ENCODE data around the gene CAMK2D.

The CAMK2D gene

DNA sequence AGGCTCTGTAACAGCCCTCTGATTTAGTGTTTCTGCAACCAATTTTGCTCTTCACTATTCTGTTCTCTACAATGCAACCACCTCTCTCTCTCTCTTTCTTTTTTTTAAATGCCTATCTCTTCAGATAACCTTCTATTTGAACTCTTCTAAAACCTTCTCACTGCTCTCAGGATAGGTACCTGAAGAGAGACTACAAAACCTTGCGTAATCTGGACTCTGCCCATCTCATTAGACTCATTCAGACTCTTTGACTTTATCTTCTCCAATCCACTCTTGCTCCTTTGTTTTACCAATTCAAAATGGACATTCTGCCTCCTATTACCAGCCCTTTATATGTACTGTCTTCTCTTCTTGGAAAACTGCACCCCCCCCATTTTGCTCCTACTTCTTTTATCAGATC lies 291.6 kb downstream of the CAMK2D start:
- FAIRE-seq = no peak

DNA sequence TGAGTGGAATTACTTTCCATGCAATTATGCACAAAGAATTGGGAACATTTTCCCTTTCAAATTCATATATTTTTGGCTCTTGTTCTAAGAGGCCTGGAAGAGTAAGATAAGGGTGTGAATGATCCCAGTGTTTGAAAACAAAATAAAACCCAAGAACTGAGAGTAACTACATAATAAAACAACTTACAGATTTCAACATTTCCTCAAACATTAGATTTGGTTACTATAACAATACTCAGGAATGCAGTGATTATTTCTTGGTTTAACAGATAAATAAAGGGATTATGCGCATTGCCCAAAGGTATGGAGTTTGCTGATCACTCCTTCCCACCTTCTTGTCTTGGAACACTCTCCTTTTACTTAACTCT lies 292.5 kb downstream of the CAMK2D start:
- no peak for FAIRE-seq

DNA sequence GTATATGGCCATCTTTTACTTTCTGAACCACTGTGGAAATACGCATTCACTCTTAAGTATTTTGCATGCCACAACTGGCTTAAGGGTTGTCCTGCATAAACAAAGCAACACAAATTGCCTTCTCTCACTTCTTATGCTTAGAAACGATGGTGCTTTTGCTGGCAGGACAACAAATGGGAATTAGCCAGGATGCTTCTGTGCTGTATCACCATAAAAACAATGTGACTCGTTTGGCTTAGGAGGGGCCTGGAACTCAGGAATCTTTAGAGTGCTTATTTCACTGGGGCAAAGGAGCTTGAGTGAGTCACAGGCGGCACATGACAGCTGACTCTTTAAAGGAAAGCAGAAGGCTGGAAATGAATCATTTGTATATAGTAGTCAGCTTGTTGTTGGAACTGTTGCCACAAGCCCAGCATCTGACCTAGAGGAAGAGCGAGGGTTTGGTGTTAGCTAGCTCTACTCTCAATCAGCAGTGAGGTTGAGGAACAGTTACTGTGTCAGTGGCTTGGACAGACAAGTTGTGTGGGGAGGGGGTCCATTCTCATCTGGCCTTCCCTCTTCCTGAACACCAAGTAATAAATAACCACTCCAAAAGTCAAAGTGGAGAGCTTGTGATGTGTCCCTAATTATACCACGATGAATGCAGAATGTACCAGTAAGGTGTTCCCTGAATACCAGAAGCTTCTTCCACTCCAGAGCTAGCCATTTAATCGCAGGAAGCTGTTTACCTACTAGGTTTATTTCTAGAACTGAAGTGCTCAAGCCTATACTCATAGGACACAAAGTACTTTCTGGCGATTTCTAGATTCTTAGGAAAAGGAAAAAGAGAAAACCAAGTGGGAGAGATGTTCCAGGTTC lies 293.1 kb downstream of the CAMK2D start:
- FAIRE-seq = peak; percentile 93

DNA sequence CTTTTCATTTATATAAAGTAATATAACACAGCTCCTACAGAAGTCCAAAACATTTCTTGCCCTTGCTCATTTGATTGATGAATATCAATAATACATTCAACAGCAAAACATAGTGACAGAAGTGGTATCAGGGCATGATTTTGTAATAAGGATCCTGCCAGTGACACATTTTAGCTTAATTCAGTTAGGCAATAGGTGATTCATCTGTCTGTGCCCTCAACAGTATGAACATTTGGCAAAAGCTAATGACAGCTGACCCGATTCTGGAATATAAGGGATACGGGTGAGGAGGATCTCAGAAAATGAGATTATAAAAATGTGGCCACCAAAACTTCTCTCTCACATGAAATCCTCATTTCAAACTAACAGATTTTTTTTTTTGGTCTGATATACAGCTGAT lies 294.0 kb downstream of the CAMK2D start:
- no peak for FAIRE-seq

DNA sequence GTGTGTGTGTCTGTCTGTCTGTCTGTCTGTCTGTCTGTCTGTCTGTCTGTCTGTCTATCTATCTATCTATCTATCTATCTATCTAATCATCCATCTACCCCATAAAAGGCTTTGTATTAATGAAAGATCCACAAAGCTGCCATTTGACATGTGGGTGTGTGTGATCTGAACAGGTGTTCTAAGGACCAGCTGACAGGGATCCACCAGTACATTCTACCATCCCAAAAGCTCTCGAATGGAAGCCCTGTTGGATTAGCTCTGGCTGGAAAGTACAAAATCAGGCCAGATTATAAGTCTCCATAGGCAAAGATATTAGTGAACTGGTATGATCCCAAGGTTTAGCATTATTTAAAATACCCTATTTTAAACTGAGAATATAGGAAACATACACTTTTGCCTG lies 299.3 kb downstream of the CAMK2D start:
- FAIRE-seq = no peak

DNA sequence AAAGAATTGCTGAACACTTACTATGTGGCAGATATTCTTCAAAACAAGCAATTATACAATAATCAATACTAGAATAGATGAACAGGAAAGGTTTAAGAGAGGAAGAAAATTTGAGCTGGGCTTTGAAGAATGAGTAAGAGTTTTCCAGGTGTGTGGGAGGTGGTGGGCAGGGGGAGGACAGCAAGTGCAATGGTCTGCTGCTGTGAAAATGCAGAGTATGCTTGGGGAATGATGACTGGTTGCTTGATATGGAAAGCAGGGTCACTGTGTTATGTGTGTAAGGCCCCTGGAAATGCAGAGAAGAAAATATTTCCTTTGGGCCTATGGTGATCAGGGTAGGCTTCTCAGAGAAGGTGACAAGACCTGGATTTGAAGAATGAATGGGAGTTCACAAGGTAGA lies 300.3 kb downstream of the CAMK2D start:
- no peak for FAIRE-seq

DNA sequence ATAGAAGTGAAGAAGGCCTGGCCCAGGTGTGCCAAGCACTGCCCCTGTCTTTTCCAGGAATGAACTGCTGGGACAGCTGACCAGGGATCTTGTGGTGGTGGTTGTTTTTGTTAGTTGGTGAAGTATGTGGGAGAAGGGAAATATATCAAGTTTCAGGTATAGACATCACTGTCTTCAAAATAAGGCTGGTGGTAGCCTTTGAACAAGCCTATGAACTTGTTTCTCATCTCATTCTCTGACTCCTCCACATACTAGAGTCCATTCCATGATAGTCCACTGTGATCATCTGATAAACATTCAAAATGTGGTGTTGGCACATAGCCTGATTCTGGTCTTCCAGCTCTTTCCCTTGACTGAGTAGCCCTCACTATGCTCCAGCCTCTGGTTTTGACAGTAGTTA lies 303.7 kb downstream of the CAMK2D start:
- no peak for FAIRE-seq

DNA sequence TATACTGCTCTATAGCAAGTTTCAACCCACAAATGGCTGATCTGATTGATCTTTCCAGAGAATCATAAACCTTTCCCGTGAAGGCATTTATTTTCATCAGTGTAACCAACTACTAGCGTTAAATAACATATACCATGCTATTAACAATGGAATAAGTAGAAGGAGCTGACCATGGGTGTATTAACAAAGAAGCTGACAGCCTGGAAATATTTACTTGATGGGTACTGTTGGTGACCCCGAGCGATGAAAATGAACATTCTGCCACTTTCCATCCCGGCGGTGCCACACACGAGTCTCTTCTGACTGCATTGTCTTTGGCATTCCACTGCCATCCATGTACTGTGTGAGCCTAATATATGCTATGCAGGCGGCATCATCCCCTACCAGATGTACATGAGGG lies 304.4 kb downstream of the CAMK2D start:
- FAIRE-seq = no peak

DNA sequence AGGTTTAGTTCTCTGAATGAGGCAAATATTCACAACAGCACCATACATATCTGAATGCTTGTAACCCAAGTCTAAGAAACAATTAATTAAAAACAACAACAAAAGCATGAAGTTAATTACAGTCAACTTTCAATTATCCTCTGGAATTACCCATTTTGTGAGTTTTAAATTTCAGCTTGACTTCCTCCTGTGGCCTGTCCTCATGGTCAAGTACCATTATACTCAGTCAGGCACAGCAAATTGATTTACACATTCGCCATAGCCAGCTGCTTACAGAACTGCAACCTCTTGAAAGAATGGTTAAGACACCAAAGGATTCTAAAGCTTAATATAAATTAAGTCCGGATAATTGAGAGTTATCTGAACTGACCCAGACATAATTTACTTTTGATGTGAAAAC lies 306.5 kb downstream of the CAMK2D start:
- no peak for FAIRE-seq

DNA sequence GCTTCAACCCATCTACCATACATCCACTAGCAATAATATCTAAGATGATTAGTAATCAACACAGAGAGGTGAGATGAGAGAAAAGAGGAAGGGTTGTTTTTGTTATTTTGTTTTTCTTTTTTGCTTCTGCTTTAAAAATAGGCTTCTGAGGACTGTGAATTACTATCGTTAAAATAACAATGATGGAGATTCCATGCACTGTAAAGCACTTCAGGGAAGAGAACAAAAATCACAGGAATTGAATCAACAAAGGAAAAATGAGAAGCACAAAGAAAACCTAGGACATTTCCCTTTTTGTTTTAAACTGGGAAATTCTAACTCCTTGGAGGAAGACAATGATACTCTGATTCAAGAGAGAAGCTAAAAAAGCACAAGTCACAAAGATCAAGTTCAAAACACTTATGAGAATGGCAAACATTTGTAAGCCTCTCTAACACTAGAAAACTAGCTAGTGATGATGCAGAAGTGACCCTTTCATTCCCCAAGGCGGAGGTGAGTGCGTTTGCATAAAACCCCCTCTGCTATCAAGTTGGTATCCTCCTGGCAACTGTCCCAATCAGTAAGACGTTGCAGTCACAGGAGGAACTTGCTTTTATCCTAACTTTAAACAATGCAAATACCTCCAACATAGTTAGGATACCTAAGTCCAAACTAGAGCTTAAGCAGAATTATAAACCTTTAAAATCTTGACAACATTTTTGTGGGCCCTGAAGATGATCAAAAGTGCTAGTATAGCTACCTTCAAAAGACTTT lies 308.5 kb downstream of the CAMK2D start:
- peak; percentile 46 for FAIRE-seq

DNA sequence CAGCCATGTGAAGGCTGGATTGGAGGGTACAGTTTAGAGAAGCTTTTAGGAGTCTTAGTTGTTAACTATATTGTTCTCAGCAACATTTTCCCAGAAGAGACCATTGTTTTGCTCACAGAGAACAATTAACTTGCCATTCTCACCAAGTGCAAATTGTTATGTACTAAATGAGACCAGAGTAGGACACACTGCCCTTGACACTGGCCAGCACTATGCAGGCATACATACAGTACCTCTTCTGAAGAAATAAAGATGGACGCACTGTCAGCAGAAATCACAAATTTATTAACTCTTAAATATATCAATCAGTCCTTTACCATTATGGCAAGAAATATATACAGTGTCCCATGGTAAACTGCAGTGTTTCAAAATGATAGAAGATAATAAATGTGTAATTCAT lies 309.4 kb downstream of the CAMK2D start:
- no peak for FAIRE-seq

DNA sequence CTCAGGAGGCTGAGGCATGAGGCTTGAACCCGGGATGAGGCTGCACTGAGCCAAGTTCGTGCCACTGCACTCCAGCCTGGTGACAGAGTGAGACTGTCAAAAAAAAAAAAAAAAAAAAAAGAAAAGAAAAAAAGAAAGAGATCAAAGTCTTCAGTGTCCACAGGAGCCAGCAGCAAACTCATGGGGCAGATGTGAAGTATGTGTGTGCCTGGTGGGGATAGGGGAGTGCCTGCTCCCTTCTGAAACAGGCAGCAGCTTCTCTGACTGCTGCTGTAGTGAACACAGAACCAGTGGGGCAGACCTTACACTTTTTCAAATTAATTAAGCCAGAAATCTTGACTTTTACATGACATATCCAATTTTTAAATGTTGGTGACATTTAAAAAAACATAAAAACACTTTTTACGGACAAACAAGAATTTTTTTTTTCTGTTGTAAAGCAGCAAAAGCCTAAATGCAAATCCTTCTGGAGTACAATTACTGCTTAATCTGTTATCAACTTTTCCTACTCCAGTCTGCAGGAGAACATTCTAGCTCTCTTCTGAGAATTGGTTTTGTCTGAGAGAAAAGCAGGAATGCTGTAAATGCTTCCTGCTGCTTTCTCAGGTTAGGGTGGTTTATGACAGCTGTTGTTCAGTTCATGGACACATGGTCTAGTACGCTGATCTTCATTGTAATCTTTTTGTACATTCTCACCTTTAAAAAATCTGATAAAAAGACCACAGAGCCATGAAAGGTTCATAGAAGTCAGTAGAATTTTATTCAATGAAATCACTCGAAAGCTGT lies 311.1 kb downstream of the CAMK2D start:
- no peak for FAIRE-seq

DNA sequence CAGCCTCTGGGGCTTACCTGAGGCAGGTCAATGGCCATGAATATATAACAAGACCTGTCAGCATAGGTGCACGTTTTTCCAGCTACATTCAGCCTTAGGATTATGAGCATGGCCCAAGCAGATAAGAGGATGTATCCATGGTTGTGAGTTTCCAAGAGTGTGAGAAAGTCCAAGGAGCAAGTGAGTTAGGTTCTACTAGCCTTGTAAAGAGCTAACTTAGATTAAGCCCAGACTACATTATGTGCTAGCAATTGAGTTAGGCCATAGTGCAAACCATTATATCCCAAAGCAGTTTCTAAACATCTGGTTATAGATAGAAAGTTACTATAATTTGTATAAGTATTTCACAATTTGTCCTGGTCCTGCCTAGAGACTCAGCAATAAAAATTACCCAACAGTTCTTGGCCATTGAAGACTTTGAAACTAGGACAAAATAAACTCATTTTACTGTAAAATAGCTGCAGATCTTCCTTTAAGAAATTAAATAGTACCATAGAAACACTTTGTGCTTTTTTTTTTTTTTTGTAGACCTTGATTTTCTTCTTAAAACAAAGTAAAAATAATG lies 312.0 kb downstream of the CAMK2D start:
- no peak for FAIRE-seq

DNA sequence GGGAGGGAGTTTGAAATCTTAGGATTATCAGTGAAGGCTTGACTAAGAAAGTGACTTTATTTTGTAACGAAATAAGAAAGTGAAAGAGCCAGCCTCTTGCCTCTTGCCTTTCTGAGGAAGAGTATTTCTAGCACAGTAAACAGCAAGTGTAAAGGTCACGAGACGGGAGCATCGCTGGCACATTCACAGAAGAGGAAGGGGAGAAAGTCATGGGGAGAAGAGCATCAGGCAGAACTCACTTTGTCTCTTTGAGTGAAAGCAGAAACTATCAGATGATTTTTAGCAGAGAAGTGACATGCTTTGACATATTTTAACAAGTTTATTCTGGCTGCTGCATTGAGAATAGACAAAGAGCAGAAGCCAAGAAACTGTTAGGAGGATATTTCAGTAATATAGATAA lies 313.8 kb downstream of the CAMK2D start:
- no peak for FAIRE-seq

DNA sequence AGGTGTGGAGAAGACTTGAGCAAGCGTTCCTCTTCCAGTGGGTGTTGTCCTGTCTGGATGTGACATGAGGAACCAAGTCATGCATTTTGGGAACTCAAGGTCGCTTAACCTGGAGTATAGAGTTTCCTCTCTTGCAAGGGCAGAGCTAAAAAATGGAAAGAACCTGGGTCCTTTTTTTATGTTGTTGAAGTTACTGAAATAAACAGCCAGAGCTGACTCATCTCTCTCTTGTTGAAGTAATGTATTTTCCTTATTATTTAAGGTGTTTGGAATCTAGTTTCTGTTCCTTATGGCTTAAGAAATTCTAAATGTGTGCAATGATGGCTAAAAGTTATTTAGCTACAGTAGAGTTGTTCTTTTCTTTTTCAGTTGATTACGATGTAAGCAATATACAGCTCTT lies 314.5 kb downstream of the CAMK2D start:
- FAIRE-seq = no peak

DNA sequence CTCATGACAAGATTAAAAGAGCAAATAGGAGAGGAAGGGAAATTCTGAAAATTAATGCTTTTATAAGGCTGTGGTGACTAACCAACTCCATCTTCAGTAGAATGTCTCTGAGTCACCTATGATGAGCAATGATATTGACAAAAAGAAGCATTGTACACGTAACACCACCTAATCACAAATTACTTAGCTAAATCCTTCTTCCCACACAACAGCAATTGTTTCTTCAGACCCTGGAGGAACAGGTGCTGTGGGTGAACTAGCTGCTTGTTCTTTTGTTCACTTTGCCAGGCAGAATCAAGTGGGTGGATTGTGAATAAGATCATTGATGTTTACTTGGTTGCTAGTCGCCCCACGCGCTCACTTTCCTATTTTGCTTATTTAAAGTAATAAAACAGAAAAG lies 315.5 kb downstream of the CAMK2D start:
- FAIRE-seq = no peak

DNA sequence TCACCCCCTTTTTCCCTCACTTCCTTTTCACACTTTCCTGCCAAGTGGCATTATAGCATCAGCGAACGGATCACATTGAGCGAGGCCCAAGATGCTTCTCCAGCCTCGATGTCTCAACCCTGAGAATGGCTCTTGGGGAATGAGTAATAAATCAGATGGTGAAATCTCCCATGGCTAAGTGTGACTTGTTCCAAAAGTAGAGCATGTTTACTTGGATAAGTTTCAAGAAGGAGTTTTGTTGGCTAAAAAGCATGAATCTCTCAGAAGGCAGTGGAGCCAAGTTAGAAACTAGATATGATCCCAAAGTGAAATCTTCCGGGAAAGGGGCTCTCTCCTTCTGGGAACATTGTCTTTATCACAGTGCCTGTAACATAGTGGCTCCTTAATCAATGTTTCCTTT lies 316.3 kb downstream of the CAMK2D start:
- no peak for FAIRE-seq

DNA sequence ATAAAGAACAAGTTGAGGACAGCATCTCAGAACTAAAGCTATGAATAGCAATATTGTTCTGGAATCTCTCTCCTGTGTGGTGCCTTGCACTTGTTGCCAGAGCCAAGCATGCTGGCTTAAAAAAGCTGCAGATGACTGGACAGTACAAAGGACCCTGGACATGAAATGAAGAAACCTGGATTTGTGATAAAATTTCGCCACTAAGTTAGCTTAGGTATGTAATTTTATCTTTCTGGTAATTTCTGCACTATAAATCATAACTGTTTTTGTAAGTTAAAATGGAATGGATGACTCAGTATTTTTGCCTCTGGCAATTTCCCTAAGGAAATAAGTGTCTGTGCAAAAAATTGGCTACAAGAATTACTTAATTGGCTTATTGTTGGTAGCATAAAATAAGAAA lies 317.2 kb downstream of the CAMK2D start:
- no peak for FAIRE-seq

DNA sequence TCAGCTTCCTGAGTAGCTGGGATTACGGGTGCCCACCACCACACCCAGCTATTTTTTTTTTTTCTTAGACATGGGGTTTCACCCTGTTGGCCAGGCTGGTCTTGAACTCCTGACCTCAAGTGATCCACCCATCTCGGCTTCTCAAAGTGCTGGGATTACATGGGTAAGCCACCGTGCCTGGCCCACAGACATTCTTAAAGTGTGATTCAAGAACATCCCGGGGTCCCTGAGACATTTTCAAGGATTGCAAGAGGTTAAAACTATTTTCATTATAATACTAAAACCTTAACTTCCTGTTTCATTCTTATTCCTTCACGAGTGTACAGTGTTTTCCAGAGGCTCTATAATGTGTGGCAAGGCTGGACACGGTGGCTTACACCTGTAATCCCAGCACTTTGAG lies 318.7 kb downstream of the CAMK2D start:
- FAIRE-seq = no peak

DNA sequence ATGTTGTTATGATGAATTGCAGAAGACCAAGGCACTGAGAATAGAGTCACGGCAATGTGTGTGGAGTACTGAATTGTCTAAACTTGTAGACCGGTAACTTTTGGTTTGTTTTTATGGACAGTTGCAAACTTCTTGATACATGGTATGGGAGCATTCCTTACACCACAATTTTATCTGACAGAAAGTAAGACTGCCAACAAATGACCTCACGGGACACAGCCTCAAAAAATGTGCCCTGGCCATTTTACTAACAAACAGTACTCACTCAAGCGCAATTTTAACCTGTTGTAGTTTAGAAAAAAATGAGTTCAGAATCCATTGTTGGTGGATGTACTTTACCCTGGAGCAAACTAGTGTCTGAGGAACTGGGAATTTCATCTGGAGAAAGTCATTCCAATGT lies 321.2 kb downstream of the CAMK2D start:
- no peak for FAIRE-seq

DNA sequence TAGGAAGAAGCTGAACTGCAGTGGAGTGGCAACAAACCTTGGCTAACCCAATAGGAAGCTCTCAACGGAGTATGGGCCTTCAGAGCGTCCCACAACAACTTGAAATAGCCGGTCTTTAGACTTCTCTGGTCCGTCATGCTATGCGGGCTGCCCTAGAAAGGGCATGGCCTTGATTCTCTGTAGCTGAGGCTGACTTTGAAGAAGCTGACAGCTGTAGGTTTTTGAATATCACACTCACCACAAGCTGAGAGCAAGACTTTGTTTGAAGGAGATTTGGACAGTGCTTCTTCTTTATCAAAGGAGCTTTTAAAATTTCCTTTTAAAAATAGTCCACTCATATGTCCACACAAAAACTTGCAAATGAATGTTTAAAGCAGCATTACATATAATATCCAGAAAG lies 322.9 kb downstream of the CAMK2D start:
- no peak for FAIRE-seq

DNA sequence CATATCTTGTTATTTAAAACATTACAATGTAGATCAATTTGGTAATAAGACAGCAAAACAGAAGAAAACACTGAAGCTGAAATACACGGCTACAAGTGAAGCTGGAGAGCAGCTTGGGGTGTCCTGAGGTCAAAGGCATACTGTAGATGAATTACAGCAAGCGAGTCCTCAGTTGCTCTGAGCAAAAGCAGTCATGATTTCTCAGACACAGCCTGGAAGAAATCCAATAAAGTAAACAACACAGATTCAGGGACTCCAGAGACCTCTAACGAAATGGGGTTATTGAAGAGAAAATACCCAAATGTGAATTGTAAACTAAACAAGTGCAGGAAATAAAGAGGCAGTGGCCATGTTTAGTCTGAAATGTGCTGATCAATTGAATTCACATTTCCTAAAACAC lies 324.4 kb downstream of the CAMK2D start:
- FAIRE-seq = no peak

DNA sequence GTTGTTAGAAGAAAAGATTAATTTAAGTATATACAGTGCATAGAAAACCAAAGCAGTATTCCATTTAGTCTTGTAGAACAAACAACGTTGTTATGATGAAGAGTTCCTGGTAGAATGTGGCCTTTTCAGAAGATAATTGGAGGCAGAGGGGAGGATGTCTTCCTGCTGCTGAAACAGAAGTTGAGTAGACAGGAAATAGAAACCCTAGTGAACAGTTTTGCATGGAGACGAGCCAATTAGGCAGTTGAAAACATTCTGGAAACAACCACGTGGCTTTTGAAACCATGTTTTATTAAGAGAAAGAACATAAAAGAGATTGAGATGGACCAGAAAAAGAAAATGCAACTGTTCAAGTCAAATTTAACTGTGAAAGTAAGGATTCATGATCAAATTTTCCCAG lies 325.2 kb downstream of the CAMK2D start:
- FAIRE-seq = no peak
